Glomerular endothelial cell (primary cell): Measurements from ENCODE around the gene ACOX2. TPM values are rescaled to one million over a fixed set of nuclear protein-coding genes. Genes with fewer than 3 reads are reported as not detected.

ENCODE experiments used
- DNase-seq: peaks from one replicate; pipeline ENCODE4 v3.0.0-alpha.2; 2011; ENCODE audit warnings: low read depth, low spot score; ENCODE audit errors: extremely low read depth
- total RNA-seq: library from RNA; depleted of rRNA; stranded (reverse); fragments of >200 nt; gene quantifications from 2 replicates; pipeline ENCODE4 v1.2.3, GENCODE V29; 2015

ACOX2 gene
- total RNA-seq, 1 donor from 2014 or later, result 4.7 TPM

DNA sequence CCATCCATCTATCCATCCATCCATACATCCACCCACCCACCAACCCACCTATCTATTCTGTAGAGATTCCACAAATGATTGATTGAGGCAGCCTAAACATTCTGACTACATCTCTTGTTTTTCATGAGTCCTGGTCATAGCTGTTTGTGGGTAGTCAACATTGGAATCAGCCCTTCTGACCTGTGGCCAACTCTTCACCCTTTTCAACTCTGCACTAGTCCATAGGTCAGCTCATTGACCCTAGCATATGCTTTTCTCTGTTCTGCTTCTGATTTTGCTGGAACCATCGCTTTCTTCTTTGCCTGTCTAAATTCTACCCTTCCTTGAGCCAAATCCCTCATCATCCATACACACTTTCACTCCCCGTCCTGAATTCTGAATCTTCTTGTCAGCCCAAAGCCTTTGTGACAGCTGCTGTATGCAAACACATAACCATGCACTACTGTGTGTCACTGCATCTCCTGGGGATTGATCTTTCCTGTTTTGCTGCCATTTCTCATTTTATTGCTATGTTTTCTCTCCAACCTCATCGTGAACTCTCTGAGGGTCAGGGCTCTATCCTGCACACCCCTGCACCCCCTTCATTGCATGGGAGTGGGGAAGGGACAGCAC, 61.9 kb downstream of the ACOX2 start:
- DNase-seq, result no peak

DNA sequence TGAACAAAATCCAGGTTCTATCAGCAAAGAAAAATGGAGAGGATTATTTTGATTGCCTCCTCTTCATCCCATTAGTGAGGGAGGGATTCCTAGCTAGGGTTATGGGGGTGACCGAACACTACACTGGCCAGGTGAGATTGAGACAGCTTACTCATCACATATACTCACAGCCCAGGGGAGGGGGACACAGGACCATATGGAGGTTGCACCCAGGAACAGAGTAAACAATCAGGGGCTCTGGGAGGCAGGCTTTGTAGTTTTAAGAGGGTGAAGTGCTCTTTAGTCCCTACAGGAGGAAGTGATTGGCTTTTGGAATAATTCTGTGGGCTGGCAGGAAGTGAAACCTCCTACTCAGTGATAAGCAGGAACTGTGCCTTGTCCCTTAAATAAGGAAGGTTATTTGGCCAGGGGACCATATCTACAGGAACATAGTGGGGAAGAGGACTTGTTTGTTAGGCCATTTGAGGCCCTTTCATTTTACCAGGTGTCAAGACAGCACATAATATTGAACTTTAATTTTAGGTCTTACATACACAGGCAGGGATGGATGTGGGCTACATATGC, 62.6 kb downstream of the ACOX2 start:
- DNase-seq, result no peak

DNA sequence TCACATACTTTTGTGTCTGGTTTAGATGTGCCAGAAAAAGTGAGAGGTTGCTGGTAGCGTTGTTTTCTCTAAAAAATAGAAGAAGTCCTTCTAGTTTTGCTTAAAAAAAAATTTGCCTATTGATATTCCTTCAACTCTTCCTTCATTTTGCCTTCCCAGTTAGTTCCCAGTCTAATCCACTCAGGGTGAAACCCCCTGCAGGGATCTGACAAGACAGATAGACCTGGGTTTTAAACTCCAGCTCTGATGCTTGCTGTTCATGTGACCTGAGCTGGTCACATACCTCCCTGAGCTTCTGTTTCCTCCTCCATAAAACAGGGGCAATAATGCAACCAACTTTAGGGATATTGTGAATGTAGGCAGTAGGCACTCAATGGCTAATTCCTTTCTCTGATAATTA, 63.7 kb downstream of the ACOX2 start:
- DNase-seq, result no peak

DNA sequence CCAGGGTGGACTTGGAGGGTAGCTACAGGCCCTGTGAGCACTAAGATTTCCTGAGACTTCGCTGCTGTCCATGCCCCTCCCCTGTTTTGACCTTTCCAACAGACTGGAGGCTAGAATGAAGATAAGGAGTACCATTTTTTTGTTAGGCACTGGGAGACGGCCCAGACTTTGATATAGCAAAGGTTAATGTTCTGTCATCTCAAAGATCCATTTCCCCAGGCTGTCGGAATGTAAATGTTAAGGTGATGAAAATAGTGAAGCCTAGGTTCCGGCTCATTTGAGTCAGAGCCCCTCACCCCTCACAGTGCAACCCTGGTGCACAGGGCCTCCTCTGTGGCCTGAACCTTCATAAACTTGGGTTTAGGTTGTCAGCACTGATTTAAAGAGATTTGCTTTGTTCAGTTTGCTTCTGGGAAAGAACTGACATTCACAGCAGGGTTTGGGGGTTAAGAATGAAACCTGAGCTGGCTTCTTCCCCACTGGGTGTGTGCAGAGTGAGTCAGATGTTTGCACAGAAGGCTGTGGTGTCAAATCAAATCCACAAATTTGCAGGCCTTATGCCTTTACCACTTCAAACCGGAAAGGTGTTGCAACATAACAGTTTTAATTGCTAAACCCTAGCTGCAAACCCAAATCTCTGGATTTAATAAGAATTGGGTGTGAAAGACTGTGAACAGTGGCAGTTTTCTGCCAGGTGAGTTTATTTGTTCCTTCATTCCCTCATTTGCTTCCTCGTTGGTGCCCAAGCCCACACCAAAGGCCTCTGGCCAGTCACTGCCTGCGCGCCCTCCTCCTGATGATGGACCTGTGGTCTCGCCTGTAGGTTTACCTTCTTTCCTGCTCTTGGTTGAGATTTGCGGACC, 65.7 kb downstream of the ACOX2 start:
- no peak for DNase-seq

DNA sequence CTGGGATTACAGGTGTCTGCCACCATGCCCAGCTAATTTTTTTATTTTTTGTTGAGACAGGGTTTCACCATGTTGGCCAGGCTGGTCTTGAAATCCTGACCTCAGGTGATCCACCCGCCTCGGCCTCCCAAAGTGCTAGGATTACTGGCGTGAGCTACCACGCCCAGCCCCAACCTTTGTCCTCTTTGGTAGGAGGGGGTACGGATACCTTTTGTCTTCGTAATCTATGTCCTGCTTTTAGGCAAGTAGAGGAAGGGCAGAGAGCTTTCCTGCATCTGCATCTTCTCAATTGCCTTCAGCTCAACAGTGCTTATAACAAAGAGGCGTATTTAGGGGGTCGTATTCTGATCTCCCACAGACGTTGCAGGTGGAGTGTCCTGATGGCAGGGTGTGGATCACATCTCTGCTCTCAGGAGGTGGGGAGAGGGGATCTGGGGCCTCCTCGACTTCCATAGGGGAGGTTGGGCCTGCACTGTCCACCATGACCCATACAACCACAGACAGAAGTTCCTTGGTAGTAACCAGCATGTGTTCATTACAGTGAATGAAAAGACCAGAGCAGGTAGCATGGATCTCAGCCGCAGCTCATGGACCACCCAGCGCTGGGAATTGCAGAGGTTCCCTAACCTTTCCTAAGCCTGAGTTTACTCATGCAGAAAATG, 66.5 kb downstream of the ACOX2 start:
- no peak for DNase-seq

DNA sequence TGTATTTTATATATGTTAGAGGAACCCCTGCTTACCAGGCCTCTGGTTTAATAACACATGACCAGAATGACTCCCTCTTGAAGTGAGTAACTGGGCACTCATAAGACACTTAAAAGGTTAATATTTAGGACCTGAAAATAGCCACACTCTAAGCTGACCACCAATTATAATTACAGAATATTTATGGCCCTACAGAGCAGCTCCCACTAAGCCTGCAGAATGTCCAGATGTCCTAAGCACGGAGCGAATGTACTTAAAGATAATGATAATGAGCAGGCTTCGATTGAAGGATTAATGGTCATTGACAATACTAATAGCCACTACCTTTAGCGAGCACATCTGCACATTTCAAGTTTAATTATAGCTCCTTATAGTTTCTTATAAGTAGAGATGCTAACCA, 67.9 kb downstream of the ACOX2 start:
- no peak for DNase-seq

DNA sequence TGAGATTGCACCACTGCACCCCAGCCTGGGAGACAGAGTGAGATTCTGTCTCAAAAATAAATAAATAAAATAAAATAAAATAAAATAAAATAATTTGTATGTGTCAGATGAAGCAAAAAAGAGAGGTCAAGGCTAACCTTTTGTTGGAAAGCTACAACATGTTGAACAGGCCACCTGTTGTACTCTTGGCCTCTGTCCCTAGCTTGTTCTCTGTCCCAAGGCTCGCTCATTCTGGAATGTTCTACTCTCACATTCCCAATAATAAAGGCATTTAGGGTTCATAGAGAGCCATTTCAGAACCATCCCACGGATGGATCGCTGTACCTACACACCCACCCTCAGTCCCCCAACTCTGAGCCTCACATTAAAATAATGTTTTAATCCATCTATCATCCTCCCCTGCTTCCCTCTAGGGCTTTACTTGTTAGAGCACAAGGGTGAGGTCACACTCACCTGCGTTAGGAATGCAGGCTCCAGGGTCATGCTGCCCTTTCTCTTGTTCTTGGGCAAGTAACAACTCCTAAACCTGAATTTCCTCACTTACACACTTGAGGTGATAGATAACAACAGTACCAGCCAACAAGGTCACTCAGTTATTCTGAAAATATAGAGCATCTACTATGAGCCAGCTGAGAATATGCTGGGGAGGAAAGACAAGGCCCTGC, 70.0 kb downstream of the ACOX2 start:
- DNase-seq, result no peak

DNA sequence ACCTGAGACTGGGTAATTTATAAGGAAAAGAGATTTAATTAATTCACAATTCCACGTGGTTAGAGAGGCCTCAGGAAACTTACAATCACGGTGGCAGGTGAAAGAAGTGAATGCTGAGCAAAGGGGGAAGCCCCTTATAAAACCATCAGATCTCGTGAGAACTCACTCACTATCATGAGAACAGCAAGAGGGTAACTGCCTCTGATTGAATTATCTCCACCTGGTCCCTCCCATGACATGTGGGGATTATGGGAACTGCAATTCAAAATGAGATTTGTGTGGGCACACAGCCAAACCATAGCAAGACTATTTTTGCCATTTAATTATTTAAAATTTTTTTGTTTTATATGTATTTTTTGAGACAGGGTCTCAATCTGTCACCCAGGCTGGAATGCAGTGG, 72.1 kb downstream of the ACOX2 start:
- no peak for DNase-seq

DNA sequence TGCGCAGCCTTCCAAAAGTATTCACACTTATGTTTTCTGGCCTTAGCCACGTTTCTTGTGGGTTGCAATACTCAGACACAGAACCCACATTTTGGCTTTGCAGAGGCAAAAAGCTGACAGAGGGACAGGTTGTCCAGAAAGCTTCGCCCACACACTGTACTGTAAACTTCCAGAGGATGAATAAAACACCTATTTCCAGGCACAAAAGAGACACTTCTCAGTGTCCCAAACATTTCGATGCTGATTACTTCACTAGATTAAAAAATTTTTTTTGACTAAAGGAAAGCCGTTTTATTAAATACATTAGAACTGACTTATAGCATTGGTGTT, 73.1 kb downstream of the ACOX2 start:
- DNase-seq, result no peak

DNA sequence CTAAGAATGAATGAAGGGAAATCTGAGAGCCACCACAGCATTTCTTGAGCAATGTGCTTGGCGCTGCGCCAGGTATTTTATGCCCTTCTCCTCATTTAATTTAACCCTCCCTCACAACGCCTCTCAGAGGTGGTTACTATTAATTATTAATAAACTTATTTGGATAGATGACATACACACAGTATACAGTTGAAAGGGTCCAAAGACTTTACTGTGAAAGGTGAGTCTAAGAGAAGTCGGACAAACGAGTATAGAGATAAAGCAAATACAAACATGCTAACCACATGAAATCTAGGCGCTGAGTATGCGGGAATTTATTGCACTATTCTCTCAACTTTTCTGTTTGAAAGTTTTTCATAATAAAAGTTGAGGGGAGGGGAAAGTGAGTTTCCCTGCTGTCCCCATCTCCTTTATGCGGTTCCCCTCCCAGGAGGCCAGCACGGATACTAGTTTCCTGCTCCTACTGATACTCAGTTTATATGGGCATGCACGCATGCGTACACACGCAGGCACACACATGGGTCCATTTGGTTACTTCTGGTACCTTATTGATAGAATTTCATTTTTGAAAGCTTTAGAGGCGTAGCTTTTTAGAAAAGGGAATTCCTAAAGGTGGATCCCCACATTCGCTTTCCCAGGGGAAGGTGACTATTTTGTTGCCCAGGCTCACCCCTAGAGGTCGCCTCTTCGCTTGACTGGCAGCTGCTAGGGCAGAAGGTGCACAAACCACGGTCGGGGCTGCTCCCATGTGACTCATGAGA, 73.6 kb downstream of the ACOX2 start:
- peak; percentile 16 for DNase-seq

DNA sequence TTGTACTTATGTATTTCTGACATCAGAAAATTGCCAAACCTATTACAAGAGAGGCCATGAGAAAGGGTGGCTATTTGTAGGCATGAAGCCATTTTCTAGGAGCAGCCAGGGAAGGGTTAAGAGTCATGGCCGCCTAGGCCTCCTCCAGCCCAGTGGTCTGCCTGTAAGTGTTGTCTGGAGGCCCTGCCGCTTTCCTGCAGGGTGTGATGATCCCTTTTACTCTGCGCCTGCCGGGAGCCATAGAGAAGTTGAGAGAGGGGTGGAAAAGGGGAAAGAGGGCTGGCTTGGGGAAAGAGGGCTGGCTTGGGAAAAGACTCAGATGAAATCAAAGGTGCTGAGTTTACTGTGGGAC, 74.2 kb downstream of the ACOX2 start:
- no peak for DNase-seq

DNA sequence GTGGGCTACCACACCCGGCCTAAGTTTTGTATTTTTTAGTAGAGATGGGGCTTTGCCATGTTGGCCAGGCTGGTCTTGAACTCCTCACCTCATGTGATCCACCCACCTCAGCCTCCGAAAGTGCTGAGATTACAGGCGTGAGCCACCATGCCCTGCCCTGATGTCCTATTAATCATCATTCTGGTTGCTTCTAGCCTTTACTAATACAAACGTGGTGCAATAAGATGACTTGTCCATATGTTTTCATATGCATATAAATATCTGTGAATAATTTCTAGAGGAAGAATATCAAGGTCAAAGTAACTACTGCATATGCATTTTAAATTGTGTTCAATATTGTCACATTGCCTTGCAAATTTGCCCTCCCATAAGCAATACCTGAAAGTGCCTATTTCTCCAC, 77.8 kb downstream of the ACOX2 start:
- no peak for DNase-seq

Other genes with a start within 250 kb of the ACOX2 start
- gene RPP14, start 230.9 kb downstream of the ACOX2 start, total RNA-seq, result 6.5 and 9.1 TPM in 2 replicates
- gene HTD2, start 230.7 kb downstream of the ACOX2 start, total RNA-seq, result 6.5 and 8.1 TPM in 2 replicates
- gene PXK, start 204.3 kb downstream of the ACOX2 start, total RNA-seq, result 20.8 and 21.9 TPM in 2 replicates
- 59.5 and 60.0 TPM in 2 replicates for gene PDHB, start 103.4 kb downstream of the ACOX2 start, total RNA-seq
- gene KCTD6, start 45.1 kb downstream of the ACOX2 start, total RNA-seq, result 5.8 and 7.1 TPM in 2 replicates
- 48.2 and 74.4 TPM in 2 replicates for gene FAM107A, start 40.2 kb upstream of the ACOX2 start, total RNA-seq
- 0.18 and 1.4 TPM in 2 replicates for gene FAM3D, start 129.6 kb upstream of the ACOX2 start, total RNA-seq